Neural cell (in vitro differentiated cells): ENCODE results near the gene SERPINB5. TPM values are rescaled to one million over a fixed set of nuclear protein-coding genes. Genes with fewer than 3 reads are reported as not detected.

Experiments used
- H2AFZ ChIP-seq: fragments of 200-600, 300-800 bp; sonication (generic), shearing (Covaris generic); 2 replicates; pipeline ENCODE4 v1.6.0; 2014; ENCODE audit warnings: low read depth, mild to moderate bottlenecking, antibody characterized with exemption, low read length, moderate library complexity
- H3F3A ChIP-seq: fragments of 200-600 bp; shearing (Covaris generic); 2 replicates; pipeline ENCODE4 v1.6.1; 2016; ENCODE audit warnings: mild to moderate bottlenecking, moderate library complexity, mixed read lengths, antibody characterized with exemption, low read length; ENCODE audit not compliant: insufficient read depth, poor library complexity, severe bottlenecking
- H3K27ac ChIP-seq: fragments of 200-600, 300-800 bp; sonication (generic), shearing (Covaris generic); 2 replicates; pipeline ENCODE4 v1.5.1; 2014; ENCODE audit warnings: mild to moderate bottlenecking, low read length, moderate library complexity
- H3K27me3 ChIP-seq: fragments of 300-800, 200-600 bp; sonication (generic), shearing (Covaris generic); 2 replicates; pipeline ENCODE4 v1.6.0; 2014; ENCODE audit warnings: mild to moderate bottlenecking, low read depth, low read length, moderate library complexity; ENCODE audit not compliant: insufficient read depth
- H3K36me3 ChIP-seq: fragments of 300-800, 200-600 bp; sonication (generic), shearing (Covaris generic); 2 replicates; pipeline ENCODE4 v1.5.1; 2014; ENCODE audit warnings: mild to moderate bottlenecking, antibody characterized with exemption, low read length, moderate library complexity; ENCODE audit not compliant: insufficient read depth
- H3K4me2 ChIP-seq: fragments of 300-800, 200-600 bp; sonication (generic), shearing (Covaris generic); 2 replicates; pipeline ENCODE4 v1.6.0; 2014; ENCODE audit warnings: mild to moderate bottlenecking, low read length
- H3K4me3 ChIP-seq: fragments of 300-800, 200-600 bp; sonication (generic), shearing (Covaris generic); 2 replicates; pipeline ENCODE4 v1.5.1; 2014; ENCODE audit warnings: mild to moderate bottlenecking, low read length, moderate library complexity
- H3K79me2 ChIP-seq: fragments of 200-600 bp; shearing (Covaris generic); replicated peaks from 2 replicates; pipeline ENCODE4 v1.6.0; 2014; ENCODE audit warnings: mild to moderate bottlenecking, low read length, moderate library complexity; ENCODE audit not compliant: insufficient read depth
- H3K9ac ChIP-seq: fragments of 300-800, 200-600 bp; sonication (generic), shearing (Covaris generic); 2 replicates; pipeline ENCODE4 v1.6.1; 2016; ENCODE audit warnings: mild to moderate bottlenecking, low read length, mixed read lengths
- H3K9me2 ChIP-seq: fragments of 200-600 bp; shearing (Covaris generic); 2 replicates; pipeline ENCODE4 v1.6.1; 2016; ENCODE audit warnings: mild to moderate bottlenecking, low read length, mixed read lengths; ENCODE audit not compliant: insufficient read depth
- H3K9me3 ChIP-seq: fragments of 200-600, 300-800 bp; sonication (generic), shearing (Covaris generic); 2 replicates; pipeline ENCODE4 v1.6.1; 2016; ENCODE audit warnings: mild to moderate bottlenecking, mixed run types, low read length, moderate library complexity, mixed read lengths
- H4K20me1 ChIP-seq: fragments of 200-600 bp; shearing (Covaris generic); 2 replicates; pipeline ENCODE4 v1.6.1; 2016; ENCODE audit warnings: mild to moderate bottlenecking, mixed run types; ENCODE audit not compliant: insufficient read depth
- CTCF ChIP-seq: fragments of 450-650 bp; IDR thresholded peaks from 2 replicates; pipeline ENCODE4 v1.5.1; 2014; ENCODE audit warnings: antibody characterized with exemption, mild to moderate bottlenecking, moderate library complexity; ENCODE audit not compliant: poor library complexity, severe bottlenecking
- EP300 ChIP-seq: fragments of 450-650 bp; conservative IDR thresholded peaks from 2 replicates; pipeline ENCODE4 v1.6.1; 2014; ENCODE audit warnings: antibody characterized with exemption, mild to moderate bottlenecking, moderate library complexity; ENCODE audit not compliant: poor library complexity, severe bottlenecking
- EZH2 ChIP-seq: fragments of 200-600, 300-800 bp; shearing (Covaris generic), sonication (generic); IDR thresholded peaks from 2 replicates; pipeline ENCODE4 v1.6.1; 2014; ENCODE audit warnings: antibody characterized with exemption, low read length, borderline replicate concordance, mild to moderate bottlenecking; ENCODE audit not compliant: insufficient read depth, poor library complexity, severe bottlenecking
- MXI1 ChIP-seq: fragments of 450-650 bp; conservative IDR thresholded peaks from 2 replicates; pipeline ENCODE4 v1.6.1; 2014; ENCODE audit warnings: antibody characterized with exemption, mild to moderate bottlenecking; ENCODE audit not compliant: poor library complexity, severe bottlenecking
- POLR2AphosphoS5 ChIP-seq: IDR thresholded peaks from 2 replicates; pipeline ENCODE4 v1.6.1; 2012
- RAD21 ChIP-seq: fragments of 450-650 bp; conservative IDR thresholded peaks from 2 replicates; pipeline ENCODE4 v1.6.1; 2014; ENCODE audit warnings: antibody characterized with exemption, mild to moderate bottlenecking, moderate library complexity
- REST ChIP-seq: IDR thresholded peaks from 2 replicates; pipeline ENCODE4 v1.6.1; 2012; ENCODE audit warnings: borderline replicate concordance
- SMC3 ChIP-seq: fragments of 450-650 bp; conservative IDR thresholded peaks from 2 replicates; pipeline ENCODE4 v1.6.1; 2014; ENCODE audit warnings: antibody characterized with exemption, mild to moderate bottlenecking, moderate library complexity; ENCODE audit not compliant: poor library complexity
- TAF1 ChIP-seq: IDR thresholded peaks from 2 replicates; pipeline ENCODE4 v1.6.1; 2012; ENCODE audit warnings: low read depth
- polyA plus RNA-seq: library from polyadenylated mRNA; depleted of rRNA; stranded (reverse); fragments of >200 nt; gene quantifications from 2 replicates; pipeline ENCODE4 v1.2.3, GENCODE V29; 2014

Gene SERPINB5
- polyA plus RNA-seq, 1 donor from 2014 or later: not detected

GRCh38 chr18:63532471-63532870 lies 55.7 kb downstream of the SERPINB5 start:
- Histone ChIP-seq H3K4me2 (no peak overlapping the region), H3F3A (no peaks in the 10 kb centered on the region), H3K79me2 (no peaks in the 10 kb centered on the region), H3K9me2 (no peaks in the 10 kb centered on the region), H2AFZ (no peak overlapping the region), H3K9ac (no peak overlapping the region), H3K36me3 (no peaks in the 10 kb centered on the region), H3K4me3 (no peak overlapping the region), H3K27me3 (no peaks in the 10 kb centered on the region), H3K9me3 (no peaks in the 10 kb centered on the region), H4K20me1 (no peaks in the 10 kb centered on the region), H3K27ac (no peak overlapping the region)
- no peak for TF ChIP-seq REST
- no peak for TF ChIP-seq RAD21
- no peak for TF ChIP-seq EZH2
- no peak for TF ChIP-seq SMC3
- no peak for TF ChIP-seq TAF1
- TF ChIP-seq EP300: no peak
- TF ChIP-seq MXI1: no peak
- no peak for TF ChIP-seq CTCF
- no peak for TF ChIP-seq POLR2AphosphoS5

- no peaks in the 10 kb centered on the region for H3K9me3 ChIP-seq
- H4K20me1 ChIP-seq: no peaks in the 10 kb centered on the region
- no peak overlapping the region for H3K27ac ChIP-seq
- no peak overlapping the region for H2AFZ ChIP-seq
- TF ChIP-seq RAD21: no peak
- no peaks in the 10 kb centered on the region for H3K79me2 ChIP-seq
- H3F3A ChIP-seq: no peaks in the 10 kb centered on the region
- no peaks in the 10 kb centered on the region for H3K9me2 ChIP-seq
- H3K27me3 ChIP-seq: no peaks in the 10 kb centered on the region
- H3K36me3 ChIP-seq: no peaks in the 10 kb centered on the region
- no peak overlapping the region for H3K9ac ChIP-seq
- H3K4me2 ChIP-seq: no peak overlapping the region
- H3K4me3 ChIP-seq: no peak overlapping the region
These were observed 57.9 kb downstream of the SERPINB5 start for GRCh38 chr18:63534615-63535014.

- Histone ChIP-seq H4K20me1 (no peaks in the 10 kb centered on the region), H3K9ac (no peak overlapping the region), H3K4me3 (no peak overlapping the region), H3K4me2 (no peak overlapping the region), H3K9me3 (no peaks in the 10 kb centered on the region), H2AFZ (no peak overlapping the region), H3K79me2 (no peaks in the 10 kb centered on the region), H3K36me3 (no peaks in the 10 kb centered on the region), H3K27me3 (no peaks in the 10 kb centered on the region), H3K27ac (no peak overlapping the region), H3K9me2 (no peaks in the 10 kb centered on the region), H3F3A (no peaks in the 10 kb centered on the region)
- TF ChIP-seq TAF1 (no peak), RAD21 (no peak), EZH2 (no peak), SMC3 (no peak)
These were observed 63.2 kb downstream of the SERPINB5 start for GRCh38 chr18:63539904-63540510.
